Ovary (tissue), 3 donors: ENCODE measurements around the gene DGCR8.

Source experiments
- EP300 ChIP-seq: sonication (generic); formaldehyde crosslinking; IDR thresholded peaks from one replicate; pipeline ENCODE4 v1.6.1; 2017; ENCODE audit warnings: antibody characterized with exemption
- POLR2A ChIP-seq: fragments of 450-650 bp; IDR thresholded peaks from one replicate; pipeline ENCODE4 v1.6.1; 2017; ENCODE audit warnings: antibody characterized with exemption, mild to moderate bottlenecking, moderate library complexity
- TF ChIP-seq, protein P1 (sequence below), 3 donors: fragments of 450-650 bp in 2 of 3; fragments of 200-600 bp in 1 of 3; IDR thresholded peaks; one replicate each; pipeline versions ENCODE4 v1.5.1 to v1.8.0; 2016 to 2022; ENCODE audit warnings: antibody characterized with exemption in 3 of 3, mild to moderate bottlenecking in 1 of 3
- donor health status: DM: no; HTN: no; CAD: no.

DNA sequence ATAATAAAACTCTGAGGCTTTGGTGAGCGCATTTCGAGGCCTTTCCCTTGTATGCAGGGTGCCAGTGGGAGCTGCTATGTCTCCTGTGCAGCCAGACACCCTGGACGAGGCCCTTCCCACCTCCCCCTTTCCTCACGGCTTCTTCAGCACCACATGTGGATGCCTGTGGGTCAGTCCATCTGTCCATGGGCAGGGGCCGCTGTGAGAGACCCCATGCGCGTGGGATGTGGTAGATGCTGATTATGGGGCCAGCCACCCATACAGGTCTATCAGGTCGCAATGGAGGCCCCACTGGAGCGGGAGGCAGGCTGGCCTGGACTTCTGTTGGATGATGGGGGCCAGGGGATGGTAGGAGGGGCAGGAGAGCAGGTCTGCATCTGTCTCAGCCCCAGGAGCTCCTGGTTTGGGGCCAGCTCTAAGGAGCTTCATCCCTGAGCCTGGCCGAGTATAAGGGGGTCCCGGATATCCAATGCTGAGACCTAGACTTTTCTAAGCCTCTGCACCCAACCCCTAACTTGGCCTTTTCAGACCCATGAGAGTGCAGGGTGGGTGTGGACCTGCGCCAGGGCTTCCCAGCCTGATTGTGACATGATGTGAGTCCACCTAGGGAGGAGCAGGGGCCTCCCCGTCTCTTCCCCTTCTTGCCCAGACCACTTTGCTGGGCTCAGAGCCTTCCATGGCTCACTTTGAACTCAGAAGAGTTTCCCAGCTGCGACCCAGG, 14.0 kb upstream of the DGCR8 start:
- TF ChIP-seq POLR2A: no peak
- TF ChIP-seq, protein P1, sequence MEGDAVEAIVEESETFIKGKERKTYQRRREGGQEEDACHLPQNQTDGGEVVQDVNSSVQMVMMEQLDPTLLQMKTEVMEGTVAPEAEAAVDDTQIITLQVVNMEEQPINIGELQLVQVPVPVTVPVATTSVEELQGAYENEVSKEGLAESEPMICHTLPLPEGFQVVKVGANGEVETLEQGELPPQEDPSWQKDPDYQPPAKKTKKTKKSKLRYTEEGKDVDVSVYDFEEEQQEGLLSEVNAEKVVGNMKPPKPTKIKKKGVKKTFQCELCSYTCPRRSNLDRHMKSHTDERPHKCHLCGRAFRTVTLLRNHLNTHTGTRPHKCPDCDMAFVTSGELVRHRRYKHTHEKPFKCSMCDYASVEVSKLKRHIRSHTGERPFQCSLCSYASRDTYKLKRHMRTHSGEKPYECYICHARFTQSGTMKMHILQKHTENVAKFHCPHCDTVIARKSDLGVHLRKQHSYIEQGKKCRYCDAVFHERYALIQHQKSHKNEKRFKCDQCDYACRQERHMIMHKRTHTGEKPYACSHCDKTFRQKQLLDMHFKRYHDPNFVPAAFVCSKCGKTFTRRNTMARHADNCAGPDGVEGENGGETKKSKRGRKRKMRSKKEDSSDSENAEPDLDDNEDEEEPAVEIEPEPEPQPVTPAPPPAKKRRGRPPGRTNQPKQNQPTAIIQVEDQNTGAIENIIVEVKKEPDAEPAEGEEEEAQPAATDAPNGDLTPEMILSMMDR (IDR thresholded peaks at IDR 0.05): no peak
- TF ChIP-seq EP300: no peak
